GM13976 (cell line): ENCODE measurements around the gene COL10A1.
"Not testable (repeated sequence)": the region's sequence is repeated elsewhere in the genome, so short reads cannot be mapped to it uniquely, and the experiment has no call there.

Experiments used
- DNase-seq: peaks from one replicate; pipeline ENCODE4 v3.0.0; 2012; ENCODE audit warnings: low spot score
- in situ Hi-C: fragments of 300-500 bp; cut with MboI; formaldehyde crosslinking; loops from one replicate; pipeline ENCODE4 v1.12.0; 2022; ENCODE audit warnings: low sequenced_read_pairs, mixed read lengths, inconsistent platforms; ENCODE audit not compliant: unreplicated experiment
- TF ChIP-seq, protein P1 (sequence below): IDR thresholded peaks from 2 replicates; pipeline ENCODE4 v1.5.1; 2012; ENCODE audit warnings: borderline replicate concordance, mild to moderate bottlenecking; ENCODE audit not compliant: insufficient read depth; ENCODE audit errors: extremely low read depth, missing control alignments, control extremely low read depth

COL10A1 gene

DNA sequence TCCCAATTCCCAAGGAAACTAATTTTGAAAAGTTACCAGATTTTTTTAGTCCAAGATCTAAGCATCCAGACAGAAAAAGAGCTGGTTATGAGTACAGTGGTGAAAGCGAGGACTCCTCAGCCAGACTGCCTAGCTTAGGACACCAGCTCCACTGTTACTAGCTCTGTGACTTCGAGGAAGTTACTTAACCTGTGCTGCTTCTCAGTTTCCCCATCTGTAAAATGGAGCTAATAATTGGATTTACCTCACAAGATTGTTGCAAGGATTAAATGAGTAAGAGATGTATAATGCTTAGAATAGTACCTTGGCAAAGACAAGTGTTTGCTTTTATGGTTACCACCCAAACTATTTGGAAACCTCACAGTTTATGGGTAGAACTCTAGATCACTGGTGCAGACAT is 24.1 kb downstream of the COL10A1 start:
- no peak for DNase-seq
- in situ Hi-C loops = no loop called here
- TF ChIP-seq, protein P1, sequence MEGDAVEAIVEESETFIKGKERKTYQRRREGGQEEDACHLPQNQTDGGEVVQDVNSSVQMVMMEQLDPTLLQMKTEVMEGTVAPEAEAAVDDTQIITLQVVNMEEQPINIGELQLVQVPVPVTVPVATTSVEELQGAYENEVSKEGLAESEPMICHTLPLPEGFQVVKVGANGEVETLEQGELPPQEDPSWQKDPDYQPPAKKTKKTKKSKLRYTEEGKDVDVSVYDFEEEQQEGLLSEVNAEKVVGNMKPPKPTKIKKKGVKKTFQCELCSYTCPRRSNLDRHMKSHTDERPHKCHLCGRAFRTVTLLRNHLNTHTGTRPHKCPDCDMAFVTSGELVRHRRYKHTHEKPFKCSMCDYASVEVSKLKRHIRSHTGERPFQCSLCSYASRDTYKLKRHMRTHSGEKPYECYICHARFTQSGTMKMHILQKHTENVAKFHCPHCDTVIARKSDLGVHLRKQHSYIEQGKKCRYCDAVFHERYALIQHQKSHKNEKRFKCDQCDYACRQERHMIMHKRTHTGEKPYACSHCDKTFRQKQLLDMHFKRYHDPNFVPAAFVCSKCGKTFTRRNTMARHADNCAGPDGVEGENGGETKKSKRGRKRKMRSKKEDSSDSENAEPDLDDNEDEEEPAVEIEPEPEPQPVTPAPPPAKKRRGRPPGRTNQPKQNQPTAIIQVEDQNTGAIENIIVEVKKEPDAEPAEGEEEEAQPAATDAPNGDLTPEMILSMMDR = no peak

DNA sequence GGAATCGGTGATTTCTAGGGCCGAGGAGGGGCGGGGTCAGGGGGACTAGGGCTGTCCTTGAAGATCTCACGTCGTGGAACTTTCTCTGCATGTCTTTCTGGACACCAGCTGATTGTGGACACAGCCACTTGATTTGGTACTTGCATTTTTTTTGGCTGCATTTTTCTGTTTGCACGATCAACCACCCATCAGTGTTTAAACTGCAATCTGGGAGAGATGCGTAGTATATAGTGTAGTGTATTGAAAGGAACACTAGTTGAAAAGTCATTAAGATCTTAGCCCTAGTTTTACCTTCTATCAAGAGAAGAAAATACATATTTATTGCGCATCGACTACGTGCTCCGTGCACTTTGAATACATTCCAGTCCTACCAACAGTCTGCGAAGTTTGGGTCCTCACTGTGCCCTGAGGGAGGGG is 24.6 kb downstream of the COL10A1 start:
- TF ChIP-seq, protein P1 = no peak
- no peak for DNase-seq
- in situ Hi-C loops = no loop called here

DNA sequence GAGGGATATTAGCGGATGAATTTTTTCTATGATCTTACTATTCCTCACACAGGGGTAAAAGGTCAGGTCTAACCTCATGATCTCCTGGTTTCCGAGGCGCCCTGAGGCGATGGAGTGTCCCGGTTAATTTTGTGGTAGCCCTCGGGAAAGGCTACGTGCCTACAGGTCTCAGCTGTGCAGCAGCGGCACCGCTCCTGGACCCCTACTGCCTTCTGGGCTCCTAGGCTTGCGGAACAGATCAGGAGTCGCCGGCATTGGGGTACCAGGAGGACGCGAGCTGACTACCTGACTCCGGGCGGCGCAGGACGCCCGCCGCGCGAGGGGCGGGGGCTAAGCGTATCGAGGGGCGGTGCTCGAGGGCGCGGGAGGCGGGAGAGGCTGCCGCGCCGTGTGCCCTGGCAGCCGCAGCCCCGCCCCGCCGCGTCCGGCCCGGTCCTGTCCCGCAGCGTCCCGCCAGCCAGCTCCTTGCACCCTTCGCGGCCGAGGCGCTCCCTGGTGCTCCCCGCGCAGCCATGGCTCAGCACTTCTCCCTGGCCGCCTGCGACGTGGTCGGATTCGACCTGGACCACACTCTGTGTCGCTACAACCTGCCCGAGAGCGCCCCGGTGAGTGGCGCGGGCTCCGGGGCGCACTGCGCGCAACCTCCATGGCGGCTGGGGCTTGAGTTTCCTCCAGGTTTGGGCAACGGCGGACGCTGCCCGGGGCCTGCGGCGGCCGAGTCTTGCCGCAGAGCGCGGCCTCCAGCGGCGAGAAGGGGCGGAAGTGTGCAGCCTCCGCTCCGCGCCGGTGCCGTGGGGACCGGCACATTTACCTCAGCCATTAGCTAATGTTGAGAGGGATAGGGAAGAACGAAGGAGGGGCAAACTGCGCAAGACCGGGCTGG is 25.3 kb downstream of the COL10A1 start, which contains the start of gene NT5DC1:
NT5DC1 (plus strand) TSS at position 435 of the 883 bp plus-strand sequence; CDS start at position 513, 78 bp downstream.
- in situ Hi-C loops = no loop called here
- DNase-seq = peak; percentile 94
- TF ChIP-seq, protein P1 = peak; percentile 11

DNA sequence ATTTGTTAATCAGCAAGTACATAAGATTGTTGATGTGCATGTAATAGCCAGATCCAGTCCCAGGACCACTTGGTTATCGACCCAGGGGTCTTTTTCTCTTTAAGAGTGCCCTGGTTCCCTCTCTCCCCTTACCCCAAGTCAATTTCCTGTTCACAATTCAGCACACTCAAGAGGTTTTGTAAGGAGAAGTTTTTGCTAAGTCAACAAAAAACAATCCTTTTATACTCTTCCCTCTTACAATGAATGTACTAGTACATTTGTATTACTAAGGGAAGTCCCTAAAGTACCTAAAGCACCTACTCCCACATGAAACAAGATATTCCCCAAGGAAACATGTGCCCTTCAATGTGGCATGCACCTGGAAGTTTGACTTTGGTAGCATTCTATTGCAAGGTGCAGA is 26.9 kb downstream of the COL10A1 start:
- DNase-seq = no peak
- TF ChIP-seq, protein P1 = no peak
- in situ Hi-C loops = loop anchor here (5.0 kb wide), 1 partner anchor 87 kb away; no protein-coding TSS in a partner anchor

DNA sequence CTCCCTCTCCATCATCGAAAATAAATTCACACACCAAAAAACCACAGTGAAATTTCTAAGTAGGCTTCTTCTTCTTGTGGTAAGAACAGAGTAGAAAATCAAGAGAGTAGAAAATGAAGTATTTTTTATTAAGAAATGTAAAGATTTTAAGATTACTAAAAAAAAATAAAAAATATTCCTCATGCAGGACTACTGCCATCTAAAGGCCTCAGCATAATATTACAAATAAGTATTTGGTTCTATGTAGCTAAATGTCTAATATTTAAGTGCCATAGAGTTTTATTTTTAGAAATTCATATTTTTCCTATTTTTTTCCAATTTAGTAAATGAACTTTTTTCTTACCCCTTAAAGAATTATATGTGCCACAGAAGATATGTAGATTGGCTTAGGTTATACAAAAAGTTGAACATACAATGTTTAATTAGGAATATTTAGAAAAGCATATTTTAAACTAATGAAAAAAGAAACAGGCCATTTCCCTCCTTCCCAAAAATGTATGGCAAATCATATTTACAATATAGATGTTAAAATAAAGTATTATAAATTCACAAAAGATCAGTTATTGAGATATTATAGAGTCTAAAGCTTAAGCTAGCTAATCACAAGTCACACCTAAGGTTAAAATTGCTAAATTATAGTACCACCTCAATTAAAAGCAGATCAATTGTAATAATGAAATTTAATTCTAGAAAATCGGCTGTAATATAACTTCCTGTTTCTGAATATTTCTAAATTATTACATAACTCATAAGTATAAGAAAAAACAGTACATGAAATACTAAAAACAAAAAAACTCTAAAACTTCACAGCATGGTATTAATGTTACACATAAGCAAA is 28.7 kb downstream of the COL10A1 start:
- in situ Hi-C loops = loop anchor here (5.0 kb wide), 1 partner anchor 85 kb away; no protein-coding TSS in a partner anchor
- DNase-seq = no peak
- TF ChIP-seq, protein P1 = no peak

DNA sequence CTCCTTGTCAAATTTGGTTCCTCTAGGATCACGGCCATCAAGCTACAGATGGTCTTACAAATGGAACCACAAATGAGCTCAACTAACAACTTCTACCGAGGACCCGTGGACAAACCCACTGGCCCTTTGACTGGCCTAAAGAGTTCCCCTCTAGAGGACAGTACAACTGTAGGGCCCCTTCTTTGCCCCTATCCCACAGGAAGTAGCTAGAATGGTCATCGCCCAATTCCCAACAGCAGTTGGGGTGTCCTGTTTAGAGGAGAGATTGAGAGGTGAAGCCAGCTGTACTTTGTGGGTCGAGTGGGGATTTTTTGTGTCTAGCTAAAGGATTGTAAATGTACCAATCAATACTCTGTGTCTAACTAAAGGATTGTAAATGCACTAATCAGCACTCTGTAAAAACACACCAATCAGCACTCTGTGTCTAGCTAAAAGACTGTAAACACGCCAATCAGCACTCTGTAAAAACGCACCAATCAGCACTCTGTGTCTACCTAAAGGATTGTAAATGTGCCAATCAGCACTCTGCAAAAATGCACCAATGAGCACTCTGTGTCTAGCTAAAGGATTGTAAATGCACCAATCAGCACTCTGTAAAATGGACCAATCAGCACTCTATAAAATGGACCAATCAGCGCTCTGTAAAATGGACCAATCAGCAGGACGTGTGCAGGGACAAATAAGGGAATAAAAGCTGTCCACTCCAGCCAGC is 29.7 kb downstream of the COL10A1 start:
- in situ Hi-C loops = loop anchor here (5.0 kb wide), 1 partner anchor 84 kb away; no protein-coding TSS in a partner anchor
- DNase-seq = not testable (repeated sequence)
